ENCODE data around the gene PTPRE.

DNA sequence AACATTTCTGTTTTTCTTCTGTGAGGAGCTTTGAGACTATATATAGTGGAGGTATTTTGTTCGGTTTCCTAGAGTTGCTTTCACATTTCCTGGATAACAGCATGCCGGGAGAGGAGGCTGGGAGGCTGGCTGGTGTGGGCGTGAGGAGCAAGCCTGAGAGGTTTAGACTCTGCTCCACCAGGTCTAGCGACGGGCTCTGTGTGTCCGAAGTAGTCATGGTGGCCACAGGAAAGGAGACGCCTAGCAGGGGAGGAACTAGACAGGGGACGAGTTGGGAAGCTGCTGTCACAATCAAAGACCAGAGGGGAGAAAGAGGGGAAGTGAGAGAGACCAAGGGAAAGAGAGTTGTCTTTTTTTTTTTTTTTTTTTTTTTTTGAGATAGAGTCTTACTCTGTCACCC is 19.6 kb downstream of the PTPRE start:
- TF ChIP-seq, protein P1, sequence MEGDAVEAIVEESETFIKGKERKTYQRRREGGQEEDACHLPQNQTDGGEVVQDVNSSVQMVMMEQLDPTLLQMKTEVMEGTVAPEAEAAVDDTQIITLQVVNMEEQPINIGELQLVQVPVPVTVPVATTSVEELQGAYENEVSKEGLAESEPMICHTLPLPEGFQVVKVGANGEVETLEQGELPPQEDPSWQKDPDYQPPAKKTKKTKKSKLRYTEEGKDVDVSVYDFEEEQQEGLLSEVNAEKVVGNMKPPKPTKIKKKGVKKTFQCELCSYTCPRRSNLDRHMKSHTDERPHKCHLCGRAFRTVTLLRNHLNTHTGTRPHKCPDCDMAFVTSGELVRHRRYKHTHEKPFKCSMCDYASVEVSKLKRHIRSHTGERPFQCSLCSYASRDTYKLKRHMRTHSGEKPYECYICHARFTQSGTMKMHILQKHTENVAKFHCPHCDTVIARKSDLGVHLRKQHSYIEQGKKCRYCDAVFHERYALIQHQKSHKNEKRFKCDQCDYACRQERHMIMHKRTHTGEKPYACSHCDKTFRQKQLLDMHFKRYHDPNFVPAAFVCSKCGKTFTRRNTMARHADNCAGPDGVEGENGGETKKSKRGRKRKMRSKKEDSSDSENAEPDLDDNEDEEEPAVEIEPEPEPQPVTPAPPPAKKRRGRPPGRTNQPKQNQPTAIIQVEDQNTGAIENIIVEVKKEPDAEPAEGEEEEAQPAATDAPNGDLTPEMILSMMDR (IDR thresholded peaks at IDR 0.05) = no peak
- TF ChIP-seq EP300 (IDR thresholded peaks at IDR 0.05) (no peak), POLR2AphosphoS5 (IDR thresholded peaks at IDR 0.05) (no peak), POLR2A (IDR thresholded peaks at IDR 0.05) (no peak)
